GM23338 (cell line): ENCODE measurements around the gene RAB20.

ENCODE experiments used
- CREB1 ChIP-seq: fragments of 250-450 bp; sonication (Bioruptor Pico); IDR thresholded peaks from 2 replicates; pipeline ENCODE4 v1.5.0; 2020; ENCODE audit warnings: low read depth, mild to moderate bottlenecking, moderate library complexity
- EZH2 ChIP-seq: fragments of 200-600 bp; sonication (generic); IDR thresholded peaks from one replicate; pipeline ENCODE4 v1.8.0; 2017; ENCODE audit warnings: antibody characterized with exemption, mild to moderate bottlenecking, low read depth; ENCODE audit not compliant: unreplicated experiment
- EZH2phosphoT487 ChIP-seq: fragments of 200-600 bp; sonication (generic); IDR thresholded peaks from one replicate; pipeline ENCODE4 v1.8.1; 2018; ENCODE audit warnings: antibody characterized with exemption; ENCODE audit not compliant: unreplicated experiment
- JUNB ChIP-seq: IDR thresholded peaks from one replicate; pipeline ENCODE4 v1.6.1; 2016; ENCODE audit warnings: antibody characterized with exemption; ENCODE audit not compliant: unreplicated experiment
- NANOG ChIP-seq: IDR thresholded peaks from 2 replicates; pipeline ENCODE4 v1.6.1; 2016; ENCODE audit warnings: antibody characterized with exemption, borderline replicate concordance
- POLR2AphosphoS5 ChIP-seq: IDR thresholded peaks from 2 replicates; pipeline ENCODE4 v1.6.1; 2016; ENCODE audit warnings: antibody characterized with exemption, low read depth
- ZNF331 ChIP-seq: fragments of 250-450 bp; sonication (Bioruptor Pico); IDR thresholded peaks from 2 replicates; pipeline ENCODE4 v1.5.0; 2020; ENCODE audit warnings: low read depth, mild to moderate bottlenecking, moderate library complexity
- TF ChIP-seq, protein P1 (sequence below), 2 experiments: fragments of 200-600 bp in 1 of 2; sonication (generic) in 1 of 2; conservative IDR thresholded peaks; 2 replicates each; pipeline versions ENCODE4 v1.5.1 to v1.6.1; 2016 to 2017; ENCODE audit warnings: antibody characterized with exemption in 2 of 2, low read depth in 2 of 2, mild to moderate bottlenecking in 2 of 2, moderate library complexity in 1 of 2
- TF ChIP-seq, protein P2 (sequence below): IDR thresholded peaks from one replicate; pipeline ENCODE4 v1.6.1; 2018; ENCODE audit warnings: antibody characterized with exemption; ENCODE audit not compliant: unreplicated experiment
- TF ChIP-seq, protein P3 (sequence below): IDR thresholded peaks from 2 replicates; pipeline ENCODE4 v1.6.1; 2016; ENCODE audit warnings: antibody characterized with exemption

DNA sequence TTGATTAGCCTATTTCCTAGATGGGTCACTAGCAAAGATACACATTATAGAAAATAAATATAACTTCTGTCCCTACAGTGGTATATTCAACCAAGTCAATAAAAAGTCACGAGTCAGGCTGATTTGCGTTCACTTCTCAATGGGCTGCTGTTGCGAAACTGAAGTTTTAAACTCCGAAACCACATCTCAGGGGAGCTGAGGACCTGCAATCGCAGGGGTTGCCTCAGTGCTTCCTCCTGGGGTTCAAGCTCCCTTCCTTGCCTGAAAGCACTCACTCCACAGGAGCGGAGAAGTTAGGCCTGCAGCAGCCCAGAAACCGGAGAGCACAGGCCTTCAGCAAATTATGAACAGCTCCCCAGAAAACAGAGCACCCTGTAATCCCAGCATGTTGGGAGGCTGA, 39.6 kb downstream of the RAB20 start:
- TF ChIP-seq, protein P1, sequence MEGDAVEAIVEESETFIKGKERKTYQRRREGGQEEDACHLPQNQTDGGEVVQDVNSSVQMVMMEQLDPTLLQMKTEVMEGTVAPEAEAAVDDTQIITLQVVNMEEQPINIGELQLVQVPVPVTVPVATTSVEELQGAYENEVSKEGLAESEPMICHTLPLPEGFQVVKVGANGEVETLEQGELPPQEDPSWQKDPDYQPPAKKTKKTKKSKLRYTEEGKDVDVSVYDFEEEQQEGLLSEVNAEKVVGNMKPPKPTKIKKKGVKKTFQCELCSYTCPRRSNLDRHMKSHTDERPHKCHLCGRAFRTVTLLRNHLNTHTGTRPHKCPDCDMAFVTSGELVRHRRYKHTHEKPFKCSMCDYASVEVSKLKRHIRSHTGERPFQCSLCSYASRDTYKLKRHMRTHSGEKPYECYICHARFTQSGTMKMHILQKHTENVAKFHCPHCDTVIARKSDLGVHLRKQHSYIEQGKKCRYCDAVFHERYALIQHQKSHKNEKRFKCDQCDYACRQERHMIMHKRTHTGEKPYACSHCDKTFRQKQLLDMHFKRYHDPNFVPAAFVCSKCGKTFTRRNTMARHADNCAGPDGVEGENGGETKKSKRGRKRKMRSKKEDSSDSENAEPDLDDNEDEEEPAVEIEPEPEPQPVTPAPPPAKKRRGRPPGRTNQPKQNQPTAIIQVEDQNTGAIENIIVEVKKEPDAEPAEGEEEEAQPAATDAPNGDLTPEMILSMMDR (conservative IDR thresholded peaks at IDR 0.05; ENCODE audit: low read depth in 2 of 2): no peak
- TF ChIP-seq CREB1 (CRISPR knock-in tag) (no peak), EZH2 (no peak), JUNB (no peak), POLR2AphosphoS5 (no peak), EZH2phosphoT487 (no peak), NANOG (no peak), ZNF331 (no peak)
- TF ChIP-seq, protein P2, sequence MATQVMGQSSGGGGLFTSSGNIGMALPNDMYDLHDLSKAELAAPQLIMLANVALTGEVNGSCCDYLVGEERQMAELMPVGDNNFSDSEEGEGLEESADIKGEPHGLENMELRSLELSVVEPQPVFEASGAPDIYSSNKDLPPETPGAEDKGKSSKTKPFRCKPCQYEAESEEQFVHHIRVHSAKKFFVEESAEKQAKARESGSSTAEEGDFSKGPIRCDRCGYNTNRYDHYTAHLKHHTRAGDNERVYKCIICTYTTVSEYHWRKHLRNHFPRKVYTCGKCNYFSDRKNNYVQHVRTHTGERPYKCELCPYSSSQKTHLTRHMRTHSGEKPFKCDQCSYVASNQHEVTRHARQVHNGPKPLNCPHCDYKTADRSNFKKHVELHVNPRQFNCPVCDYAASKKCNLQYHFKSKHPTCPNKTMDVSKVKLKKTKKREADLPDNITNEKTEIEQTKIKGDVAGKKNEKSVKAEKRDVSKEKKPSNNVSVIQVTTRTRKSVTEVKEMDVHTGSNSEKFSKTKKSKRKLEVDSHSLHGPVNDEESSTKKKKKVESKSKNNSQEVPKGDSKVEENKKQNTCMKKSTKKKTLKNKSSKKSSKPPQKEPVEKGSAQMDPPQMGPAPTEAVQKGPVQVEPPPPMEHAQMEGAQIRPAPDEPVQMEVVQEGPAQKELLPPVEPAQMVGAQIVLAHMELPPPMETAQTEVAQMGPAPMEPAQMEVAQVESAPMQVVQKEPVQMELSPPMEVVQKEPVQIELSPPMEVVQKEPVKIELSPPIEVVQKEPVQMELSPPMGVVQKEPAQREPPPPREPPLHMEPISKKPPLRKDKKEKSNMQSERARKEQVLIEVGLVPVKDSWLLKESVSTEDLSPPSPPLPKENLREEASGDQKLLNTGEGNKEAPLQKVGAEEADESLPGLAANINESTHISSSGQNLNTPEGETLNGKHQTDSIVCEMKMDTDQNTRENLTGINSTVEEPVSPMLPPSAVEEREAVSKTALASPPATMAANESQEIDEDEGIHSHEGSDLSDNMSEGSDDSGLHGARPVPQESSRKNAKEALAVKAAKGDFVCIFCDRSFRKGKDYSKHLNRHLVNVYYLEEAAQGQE: no peak
- TF ChIP-seq, protein P3, sequence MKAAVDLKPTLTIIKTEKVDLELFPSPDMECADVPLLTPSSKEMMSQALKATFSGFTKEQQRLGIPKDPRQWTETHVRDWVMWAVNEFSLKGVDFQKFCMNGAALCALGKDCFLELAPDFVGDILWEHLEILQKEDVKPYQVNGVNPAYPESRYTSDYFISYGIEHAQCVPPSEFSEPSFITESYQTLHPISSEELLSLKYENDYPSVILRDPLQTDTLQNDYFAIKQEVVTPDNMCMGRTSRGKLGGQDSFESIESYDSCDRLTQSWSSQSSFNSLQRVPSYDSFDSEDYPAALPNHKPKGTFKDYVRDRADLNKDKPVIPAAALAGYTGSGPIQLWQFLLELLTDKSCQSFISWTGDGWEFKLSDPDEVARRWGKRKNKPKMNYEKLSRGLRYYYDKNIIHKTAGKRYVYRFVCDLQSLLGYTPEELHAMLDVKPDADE: no peak
